Gastroesophageal sphincter (tissue), 3 donors: ENCODE results near the gene SMIM35.

ENCODE experiments used
- POLR2A ChIP-seq, 2 donors: fragments of 450-650 bp; IDR thresholded peaks; one replicate each; pipeline ENCODE4 v1.6.1; 2017; ENCODE audit warnings: antibody characterized with exemption in 2 of 2, mild to moderate bottlenecking in 2 of 2, moderate library complexity in 1 of 2
- POLR2AphosphoS5 ChIP-seq: sonication (generic); formaldehyde crosslinking; IDR thresholded peaks from one replicate; pipeline ENCODE4 v1.6.1; 2017; ENCODE audit warnings: antibody characterized with exemption
- TF ChIP-seq, protein P1 (sequence below), 4 experiments: fragments of 200-600 bp in 2 of 4; fragments of 450-650 bp in 2 of 4; sonication (generic) in 1 of 4; IDR thresholded peaks; one replicate each; pipeline ENCODE4 v1.5.1; 2017 to 2019; ENCODE audit warnings: antibody characterized with exemption in 4 of 4, mild to moderate bottlenecking in 2 of 4, moderate library complexity in 2 of 4

DNA sequence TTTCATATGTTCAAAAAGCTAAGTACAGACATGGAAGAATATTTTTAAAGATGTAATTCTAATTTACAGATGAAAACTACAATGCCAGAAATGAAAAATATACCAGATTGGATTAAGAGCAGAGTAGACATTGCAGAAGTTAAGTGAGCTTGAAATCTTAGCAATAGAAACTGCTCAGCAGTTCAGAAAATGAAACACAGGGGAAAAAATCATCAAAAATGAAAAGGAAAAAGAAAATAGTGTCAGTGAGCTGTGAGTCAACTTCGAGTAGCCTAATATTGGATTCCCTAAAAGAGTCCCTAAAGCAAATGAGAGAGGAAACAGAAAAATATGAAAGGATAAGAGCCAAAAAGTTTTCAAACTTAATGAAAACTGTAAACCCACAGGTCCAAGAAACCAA lies 126.4 kb downstream of the SMIM35 start:
- TF ChIP-seq POLR2A (IDR thresholded peaks at IDR 0.05): no peak
- TF ChIP-seq, protein P1, sequence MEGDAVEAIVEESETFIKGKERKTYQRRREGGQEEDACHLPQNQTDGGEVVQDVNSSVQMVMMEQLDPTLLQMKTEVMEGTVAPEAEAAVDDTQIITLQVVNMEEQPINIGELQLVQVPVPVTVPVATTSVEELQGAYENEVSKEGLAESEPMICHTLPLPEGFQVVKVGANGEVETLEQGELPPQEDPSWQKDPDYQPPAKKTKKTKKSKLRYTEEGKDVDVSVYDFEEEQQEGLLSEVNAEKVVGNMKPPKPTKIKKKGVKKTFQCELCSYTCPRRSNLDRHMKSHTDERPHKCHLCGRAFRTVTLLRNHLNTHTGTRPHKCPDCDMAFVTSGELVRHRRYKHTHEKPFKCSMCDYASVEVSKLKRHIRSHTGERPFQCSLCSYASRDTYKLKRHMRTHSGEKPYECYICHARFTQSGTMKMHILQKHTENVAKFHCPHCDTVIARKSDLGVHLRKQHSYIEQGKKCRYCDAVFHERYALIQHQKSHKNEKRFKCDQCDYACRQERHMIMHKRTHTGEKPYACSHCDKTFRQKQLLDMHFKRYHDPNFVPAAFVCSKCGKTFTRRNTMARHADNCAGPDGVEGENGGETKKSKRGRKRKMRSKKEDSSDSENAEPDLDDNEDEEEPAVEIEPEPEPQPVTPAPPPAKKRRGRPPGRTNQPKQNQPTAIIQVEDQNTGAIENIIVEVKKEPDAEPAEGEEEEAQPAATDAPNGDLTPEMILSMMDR (IDR thresholded peaks at IDR 0.05): no peak
- no peak for TF ChIP-seq POLR2AphosphoS5
